Activated naive CD8-positive, alpha-beta T cell treated with anti-CD3 and anti-CD28 coated beads, Interleukin-2, amount 50 U/mL, for 24 hours (primary cell): ENCODE results near the gene UST.
A peak's percentile ranks its signal among the peaks of the same experiment; 100 is the strongest.
"Not testable (repeated sequence)": the region's sequence is repeated elsewhere in the genome, so short reads cannot be mapped to it uniquely, and the experiment has no call there.

Source experiments
- ATAC-seq: fragments of 150-1000 bp; cut with Tn5 transposase; one replicate; pipeline ENCODE4 v1.10.0; 2021
- DNase-seq: peaks from one replicate; pipeline ENCODE4 v3.0.0; 2021
- H3K27ac Mint-ChIP-seq: one replicate; pipeline ENCODE4 v1.8.0; 2021; ENCODE audit warnings: mild to moderate bottlenecking, mixed read lengths
- H3K27me3 Mint-ChIP-seq: one replicate; pipeline ENCODE4 v1.8.0; 2021; ENCODE audit warnings: mixed read lengths
- H3K36me3 Mint-ChIP-seq: one replicate; pipeline ENCODE4 v1.8.0; 2021; ENCODE audit warnings: low read depth, mixed read lengths
- H3K4me1 Mint-ChIP-seq: one replicate; pipeline ENCODE4 v1.8.0; 2021; ENCODE audit warnings: mixed read lengths
- H3K4me3 Mint-ChIP-seq: one replicate; pipeline ENCODE4 v1.8.0; 2021; ENCODE audit warnings: mild to moderate bottlenecking, moderate library complexity, mixed read lengths
- H3K9me3 Mint-ChIP-seq: one replicate; pipeline ENCODE4 v1.8.0; 2021; ENCODE audit warnings: mixed read lengths

UST gene

GRCh38 chr6:149004664-149005063, 257.8 kb downstream of the UST start:
- peaks cover 9% of the 10 kb centered on the region for H3K4me1 Mint-ChIP-seq
- no peak overlapping the region for H3K4me3 Mint-ChIP-seq
- no peak overlapping the region for H3K27ac Mint-ChIP-seq
- peaks cover 19% of the 10 kb centered on the region for H3K9me3 Mint-ChIP-seq
- peaks cover 2% of the 10 kb centered on the region for H3K27me3 Mint-ChIP-seq
- ATAC-seq (no peak), DNase-seq (no peak)
- peaks cover 14% of the 10 kb centered on the region for H3K36me3 Mint-ChIP-seq

DNA sequence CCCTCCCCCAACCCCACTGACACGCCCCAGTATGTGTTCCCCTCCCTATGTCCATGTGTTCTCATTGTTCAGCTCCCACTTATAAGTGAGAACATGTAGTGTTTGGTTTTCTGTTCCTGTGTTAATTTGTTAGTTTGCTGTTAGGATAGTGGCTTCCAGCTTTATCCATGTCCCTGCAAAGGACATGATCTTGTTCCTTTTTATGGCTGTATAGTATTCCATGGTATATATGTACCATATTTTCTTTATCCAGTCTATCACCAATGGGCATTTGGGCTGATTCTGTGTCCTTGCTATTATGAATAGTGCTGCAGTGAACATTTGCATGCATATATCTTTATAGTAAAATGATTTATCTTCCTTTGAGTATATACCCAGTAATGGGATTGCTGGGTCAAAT, 259.4 kb downstream of the UST start:
- DNase-seq, H3K27ac Mint-ChIP-seq, H3K27me3 Mint-ChIP-seq, H3K36me3 Mint-ChIP-seq, H3K9me3 Mint-ChIP-seq, H3K4me3 Mint-ChIP-seq, ATAC-seq, H3K4me1 Mint-ChIP-seq: not testable (repeated sequence)

- no peaks in the 10 kb centered on the region for H3K36me3 Mint-ChIP-seq
- DNase-seq (no peak), ATAC-seq (no peak)
- no peak overlapping the region for H3K27ac Mint-ChIP-seq
- no peaks in the 10 kb centered on the region for H3K4me1 Mint-ChIP-seq
- no peak overlapping the region for H3K4me3 Mint-ChIP-seq
- no peaks in the 10 kb centered on the region for H3K27me3 Mint-ChIP-seq
- H3K9me3 Mint-ChIP-seq: peaks cover 3% of the 10 kb centered on the region
These were observed 259.8 kb downstream of the UST start for GRCh38 chr6:149006671-149007070.

- no peak overlapping the region for H3K4me3 Mint-ChIP-seq
- H3K27me3 Mint-ChIP-seq: no peaks in the 10 kb centered on the region
- no peaks in the 10 kb centered on the region for H3K4me1 Mint-ChIP-seq
- H3K9me3 Mint-ChIP-seq: no peaks in the 10 kb centered on the region
- DNase-seq: no peak
- H3K27ac Mint-ChIP-seq: no peak overlapping the region
- no peak for ATAC-seq
- H3K36me3 Mint-ChIP-seq: no peaks in the 10 kb centered on the region
These were observed 261.0 kb downstream of the UST start for GRCh38 chr6:149007846-149008245.

GRCh38 chr6:149008741-149009140, 261.9 kb downstream of the UST start:
- no peak overlapping the region for H3K27ac Mint-ChIP-seq

DNA sequence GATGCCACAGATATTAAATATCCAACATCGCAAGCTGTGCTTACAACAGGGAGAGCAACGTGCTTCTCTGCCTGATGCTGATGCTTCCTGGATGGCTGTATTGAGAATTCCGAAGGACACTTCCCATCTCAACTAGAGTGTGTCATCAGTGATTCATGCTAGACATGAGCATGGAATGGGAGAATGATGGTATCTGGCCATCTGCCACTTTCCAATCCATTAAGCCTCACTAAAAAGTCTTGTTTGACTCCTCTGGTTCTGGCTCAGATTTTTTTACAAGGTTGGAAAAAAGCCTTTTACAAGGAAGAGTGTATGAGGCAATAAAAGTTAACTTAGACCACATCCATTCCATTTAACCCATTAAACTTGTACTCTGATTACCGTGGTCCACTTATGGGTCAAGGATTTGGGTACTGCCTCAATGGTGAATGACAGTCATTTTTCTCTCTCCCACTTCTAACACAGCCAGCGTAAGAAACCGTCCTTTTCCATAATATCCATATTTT, 265.3 kb downstream of the UST start:
- no peaks in the 10 kb centered on the region for H3K4me1 Mint-ChIP-seq
- H3K9me3 Mint-ChIP-seq: no peaks in the 10 kb centered on the region
- no peaks in the 10 kb centered on the region for H3K36me3 Mint-ChIP-seq
- no peak for ATAC-seq
- H3K27me3 Mint-ChIP-seq: no peaks in the 10 kb centered on the region
- no peak for DNase-seq
- H3K27ac Mint-ChIP-seq: no peak overlapping the region
- H3K4me3 Mint-ChIP-seq: no peak overlapping the region

More at GRCh38 chr6:149008741-149009140, 261.9 kb downstream of the UST start:
- Mint-ChIP-seq H3K27me3 (no peaks in the 10 kb centered on the region), H3K4me3 (no peak overlapping the region), H3K9me3 (no peaks in the 10 kb centered on the region), H3K4me1 (no peaks in the 10 kb centered on the region), H3K36me3 (no peaks in the 10 kb centered on the region)
- ATAC-seq (no peak), DNase-seq (no peak)

GRCh38 chr6:149013586-149014344, 266.9 kb downstream of the UST start:
- ATAC-seq: no peak
- DNase-seq: no peak
- no peak overlapping the region for H3K27ac Mint-ChIP-seq
- H3K4me1 Mint-ChIP-seq: no peaks in the 10 kb centered on the region
- no peaks in the 10 kb centered on the region for H3K27me3 Mint-ChIP-seq
- H3K9me3 Mint-ChIP-seq: no peaks in the 10 kb centered on the region
- no peaks in the 10 kb centered on the region for H3K36me3 Mint-ChIP-seq
- H3K4me3 Mint-ChIP-seq: no peak overlapping the region

DNA sequence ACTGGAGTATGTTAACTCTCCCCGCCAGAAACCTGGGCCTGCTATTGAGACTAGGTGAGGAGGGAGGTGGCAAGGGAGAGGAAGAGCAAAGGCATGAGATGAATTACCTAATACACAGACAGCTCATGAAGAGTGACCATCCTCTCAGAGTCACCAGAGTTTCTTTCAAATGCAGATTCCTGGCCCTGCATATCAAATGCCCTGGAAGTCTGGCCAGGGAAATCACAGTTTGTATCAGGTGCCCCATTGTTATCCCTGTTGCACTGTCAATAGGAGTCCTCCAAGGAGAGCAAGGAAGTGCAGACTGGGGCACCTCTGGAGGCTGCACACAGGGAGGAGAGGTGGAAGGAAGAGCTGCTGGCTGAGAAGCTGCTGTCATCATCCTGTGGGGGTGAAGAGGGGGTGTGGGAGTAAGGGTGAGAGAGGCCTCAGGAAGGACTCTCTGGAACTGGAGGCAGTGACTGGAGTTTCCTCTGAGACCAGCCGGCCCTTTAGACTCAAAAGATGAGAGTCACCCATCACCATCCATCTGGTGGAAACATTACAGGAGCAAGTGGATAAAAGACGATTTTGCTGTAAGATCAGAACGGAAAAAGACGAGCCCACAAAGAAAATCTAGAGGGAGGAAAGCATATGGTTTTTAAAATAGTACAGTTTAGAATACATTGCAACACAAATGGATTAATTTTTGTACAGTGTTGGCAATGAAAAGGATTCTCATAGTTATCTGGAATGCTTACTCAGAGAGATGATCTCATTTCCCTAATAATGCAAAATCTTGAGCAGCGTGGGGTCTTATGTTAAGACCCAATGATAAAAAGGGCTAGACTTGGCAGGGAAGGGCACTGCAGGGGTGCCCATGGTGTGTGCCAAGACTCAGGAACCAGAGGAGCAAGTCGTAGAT, 268.1 kb downstream of the UST start:
- Mint-ChIP-seq H3K27me3 (no peaks in the 10 kb centered on the region), H3K27ac (no peak overlapping the region), H3K9me3 (no peaks in the 10 kb centered on the region), H3K36me3 (no peaks in the 10 kb centered on the region), H3K4me1 (no peaks in the 10 kb centered on the region), H3K4me3 (no peak overlapping the region)
- DNase-seq: no peak
- ATAC-seq: no peak

DNA sequence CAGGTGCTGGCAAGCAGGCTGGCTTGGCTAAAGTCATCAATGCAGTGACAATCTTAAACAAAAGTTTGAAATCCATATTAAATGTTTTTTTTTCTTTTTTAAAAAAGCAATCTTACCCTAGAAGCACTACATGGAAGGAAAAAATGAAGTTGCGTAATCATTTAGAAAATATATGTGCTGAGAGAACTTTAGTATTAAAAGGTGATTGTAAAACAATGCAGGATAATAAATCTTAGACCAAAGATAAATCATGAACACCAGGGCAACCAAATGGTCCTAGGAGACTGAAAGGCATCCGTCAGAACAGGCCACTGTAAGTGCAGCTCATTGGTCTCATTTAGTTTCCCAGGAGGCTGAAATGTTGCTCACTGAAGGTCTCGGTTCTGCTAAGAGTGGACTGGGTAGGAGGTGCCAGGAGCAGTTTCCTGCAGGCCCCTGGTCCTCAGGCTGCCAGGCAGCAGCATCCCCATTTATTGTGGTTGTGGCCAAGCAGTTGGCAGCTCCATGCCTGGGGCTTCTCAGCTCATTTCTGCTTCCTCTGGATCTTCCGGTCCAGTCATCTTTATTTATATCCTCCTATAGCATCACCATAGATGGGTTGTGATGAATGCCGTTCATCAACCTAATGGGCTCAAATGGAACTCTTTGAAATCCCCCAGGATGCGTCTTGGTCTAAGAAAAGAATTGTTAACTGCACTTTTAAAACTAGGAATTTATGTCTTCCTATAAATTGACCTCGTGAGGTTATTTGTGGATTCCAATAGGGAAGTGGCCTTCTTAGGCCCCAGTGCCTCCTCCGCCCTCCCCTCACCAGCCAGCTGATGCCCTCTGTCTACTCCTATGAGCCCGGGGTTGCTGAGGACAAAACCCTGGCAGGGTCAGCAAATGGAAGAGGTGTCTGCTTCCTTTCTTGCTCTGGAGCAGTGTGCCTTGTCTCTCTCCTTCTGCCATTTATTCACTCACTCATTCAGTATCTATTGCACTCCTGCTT, 269.0 kb downstream of the UST start:
- Mint-ChIP-seq H3K27ac (no peak overlapping the region), H3K27me3 (no peaks in the 10 kb centered on the region), H3K36me3 (no peaks in the 10 kb centered on the region), H3K4me3 (no peak overlapping the region), H3K9me3 (no peaks in the 10 kb centered on the region), H3K4me1 (no peaks in the 10 kb centered on the region)
- ATAC-seq: no peak
- DNase-seq: no peak

GRCh38 chr6:149016716-149017115, 269.9 kb downstream of the UST start:
- no peak for ATAC-seq
- no peak overlapping the region for H3K4me3 Mint-ChIP-seq
- no peaks in the 10 kb centered on the region for H3K4me1 Mint-ChIP-seq

DNA sequence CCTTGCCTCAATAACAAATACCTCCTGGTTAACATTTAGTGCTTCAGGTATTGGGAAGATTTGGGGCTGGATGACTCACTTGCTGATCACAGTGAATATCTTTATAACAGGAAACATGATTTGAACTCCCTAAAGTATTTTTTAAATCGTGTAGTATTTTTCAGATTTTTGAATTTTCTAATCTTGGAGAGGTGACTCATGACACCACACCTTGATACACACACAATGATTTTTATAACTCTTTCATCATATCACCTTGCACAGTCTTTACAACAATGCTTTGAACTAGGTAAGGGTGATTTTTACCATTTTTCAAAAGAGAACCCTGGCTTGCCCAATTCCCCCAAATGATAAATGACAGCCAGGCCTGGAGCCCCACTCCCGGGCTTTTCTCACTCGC, 273.5 kb downstream of the UST start:
- Mint-ChIP-seq H3K27ac (no peak overlapping the region), H3K4me3 (no peak overlapping the region), H3K9me3 (no peaks in the 10 kb centered on the region), H3K36me3 (no peaks in the 10 kb centered on the region), H3K4me1 (no peaks in the 10 kb centered on the region), H3K27me3 (no peaks in the 10 kb centered on the region)
- ATAC-seq (no peak), DNase-seq (no peak)

More at GRCh38 chr6:149016716-149017115, 269.9 kb downstream of the UST start:
- no peak overlapping the region for H3K27ac Mint-ChIP-seq
- H3K27me3 Mint-ChIP-seq: no peaks in the 10 kb centered on the region
- no peaks in the 10 kb centered on the region for H3K9me3 Mint-ChIP-seq
- no peak for DNase-seq
- H3K36me3 Mint-ChIP-seq: no peaks in the 10 kb centered on the region

- peaks cover 8% of the 10 kb centered on the region for H3K36me3 Mint-ChIP-seq
- DNase-seq (no peak), ATAC-seq (no peak)
- H3K4me1 Mint-ChIP-seq: peaks cover 8% of the 10 kb centered on the region
- H3K9me3 Mint-ChIP-seq: no peaks in the 10 kb centered on the region
- H3K27ac Mint-ChIP-seq: no peak overlapping the region
- H3K27me3 Mint-ChIP-seq: no peaks in the 10 kb centered on the region
- H3K4me3 Mint-ChIP-seq: no peak overlapping the region
These were observed 277.5 kb downstream of the UST start for GRCh38 chr6:149024361-149024760.

DNA sequence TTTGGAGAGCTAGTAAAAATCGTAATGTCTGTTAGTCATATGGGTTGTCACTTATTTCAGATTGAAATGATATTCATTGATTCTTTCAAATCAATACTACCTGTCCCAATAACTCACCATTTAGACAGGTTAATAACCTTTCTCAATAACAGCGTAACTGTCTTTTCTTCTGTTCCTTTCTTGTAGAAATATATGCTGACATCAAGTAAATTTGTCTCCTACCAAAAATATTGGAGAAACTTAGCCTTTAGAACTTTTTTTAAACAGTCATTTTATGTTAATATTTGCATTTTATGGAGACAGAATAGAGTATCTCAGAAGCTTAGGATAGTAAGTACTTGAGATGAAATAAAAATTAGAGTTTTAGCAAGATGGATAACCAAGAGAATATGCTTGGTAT, 278.2 kb downstream of the UST start:
- H3K4me1 Mint-ChIP-seq: peaks cover 15% of the 10 kb centered on the region
- H3K36me3 Mint-ChIP-seq: peaks cover 8% of the 10 kb centered on the region
- H3K27me3 Mint-ChIP-seq: no peaks in the 10 kb centered on the region

DNA sequence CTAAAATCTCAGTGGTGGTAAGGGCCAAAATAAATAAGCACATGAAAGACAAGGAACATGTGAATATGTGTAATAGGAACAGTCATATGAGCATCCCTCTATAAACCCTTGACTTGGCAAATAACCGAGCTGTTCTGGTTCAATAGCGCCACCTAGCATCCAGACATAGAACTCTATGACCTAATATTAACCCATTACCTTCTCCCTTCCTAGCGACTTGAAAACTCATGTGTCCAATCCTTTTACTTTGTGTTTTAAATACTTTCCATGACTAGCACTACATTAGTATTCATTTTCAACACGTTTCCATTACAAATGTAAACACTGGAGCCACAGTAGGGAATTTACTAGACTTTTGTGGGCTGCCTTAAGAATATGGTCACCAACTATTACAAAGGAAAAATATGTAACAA, 279.7 kb downstream of the UST start:
- ATAC-seq: no peak
- H3K27ac Mint-ChIP-seq: no peak overlapping the region
- no peaks in the 10 kb centered on the region for H3K27me3 Mint-ChIP-seq
- peak; percentile 49 for DNase-seq
- no peaks in the 10 kb centered on the region for H3K9me3 Mint-ChIP-seq
- H3K4me1 Mint-ChIP-seq: peaks cover 29% of the 10 kb centered on the region
- no peak overlapping the region for H3K4me3 Mint-ChIP-seq
- H3K36me3 Mint-ChIP-seq: peaks cover 8% of the 10 kb centered on the region

More for the DNA sequence above, 278.2 kb downstream of the UST start:
- ATAC-seq (no peak), DNase-seq (no peak)
- no peak overlapping the region for H3K27ac Mint-ChIP-seq
- no peaks in the 10 kb centered on the region for H3K9me3 Mint-ChIP-seq
- H3K4me3 Mint-ChIP-seq: no peak overlapping the region
